Esophagus squamous epithelium (tissue), 4 donors: ENCODE measurements around the gene HMMR.

Experiments used
- POLR2A ChIP-seq, 4 donors: fragments of 450-650 bp; IDR thresholded peaks; one replicate each; pipeline ENCODE4 v1.6.1; 2017; ENCODE audit warnings: antibody characterized with exemption in 4 of 4, mild to moderate bottlenecking in 4 of 4, moderate library complexity in 3 of 4
- TF ChIP-seq, protein P1 (sequence below), 6 experiments: fragments of 450-650 bp in 4 of 6; fragments of 200-600 bp in 2 of 6; sonication (generic) in 2 of 6; IDR thresholded peaks; one replicate each; pipeline ENCODE4 v1.5.1; 2016 to 2019; ENCODE audit warnings: antibody characterized with exemption in 6 of 6, mild to moderate bottlenecking in 4 of 6, moderate library complexity in 4 of 6

DNA sequence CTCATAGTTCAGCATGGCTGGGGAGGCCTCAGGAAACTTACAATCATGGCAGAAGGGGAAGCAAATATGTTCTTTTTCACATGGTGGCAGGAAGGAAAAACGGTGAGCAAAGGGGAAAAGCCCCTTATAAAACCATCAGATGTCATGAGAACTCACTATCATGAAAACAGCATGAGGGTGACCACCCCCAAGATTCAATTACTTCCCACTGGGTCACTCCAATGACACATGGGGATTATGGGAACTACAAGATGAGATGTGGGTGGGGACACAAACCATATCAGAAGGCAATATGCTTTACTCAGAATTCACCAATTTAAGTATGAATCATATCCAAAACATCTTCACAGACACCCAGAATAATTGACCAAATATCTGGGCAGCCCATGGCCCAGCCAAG lies 64.7 kb downstream of the HMMR start:
- TF ChIP-seq, protein P1, sequence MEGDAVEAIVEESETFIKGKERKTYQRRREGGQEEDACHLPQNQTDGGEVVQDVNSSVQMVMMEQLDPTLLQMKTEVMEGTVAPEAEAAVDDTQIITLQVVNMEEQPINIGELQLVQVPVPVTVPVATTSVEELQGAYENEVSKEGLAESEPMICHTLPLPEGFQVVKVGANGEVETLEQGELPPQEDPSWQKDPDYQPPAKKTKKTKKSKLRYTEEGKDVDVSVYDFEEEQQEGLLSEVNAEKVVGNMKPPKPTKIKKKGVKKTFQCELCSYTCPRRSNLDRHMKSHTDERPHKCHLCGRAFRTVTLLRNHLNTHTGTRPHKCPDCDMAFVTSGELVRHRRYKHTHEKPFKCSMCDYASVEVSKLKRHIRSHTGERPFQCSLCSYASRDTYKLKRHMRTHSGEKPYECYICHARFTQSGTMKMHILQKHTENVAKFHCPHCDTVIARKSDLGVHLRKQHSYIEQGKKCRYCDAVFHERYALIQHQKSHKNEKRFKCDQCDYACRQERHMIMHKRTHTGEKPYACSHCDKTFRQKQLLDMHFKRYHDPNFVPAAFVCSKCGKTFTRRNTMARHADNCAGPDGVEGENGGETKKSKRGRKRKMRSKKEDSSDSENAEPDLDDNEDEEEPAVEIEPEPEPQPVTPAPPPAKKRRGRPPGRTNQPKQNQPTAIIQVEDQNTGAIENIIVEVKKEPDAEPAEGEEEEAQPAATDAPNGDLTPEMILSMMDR (IDR thresholded peaks at IDR 0.05) = no peak
- no peak for TF ChIP-seq POLR2A (IDR thresholded peaks at IDR 0.05)
